ENCODE measurements around the gene EIPR1.

- TF ChIP-seq CTCF (conservative IDR thresholded peaks at IDR 0.05) (no peak), ZFX (IDR thresholded peaks at IDR 0.05) (no peak)
Observed at GRCh38 chr2:3246406-3246805, 131.2 kb downstream of the EIPR1 start.
